Measurements from ENCODE around the gene ZPR1. TPM values are rescaled to one million over a fixed set of nuclear protein-coding genes. Genes with fewer than 3 reads are reported as not detected.

Gene ZPR1
- total and polyA plus RNA-seq, 12 donors, result 5.5 to 44.7 (median 22.6) TPM

DNA sequence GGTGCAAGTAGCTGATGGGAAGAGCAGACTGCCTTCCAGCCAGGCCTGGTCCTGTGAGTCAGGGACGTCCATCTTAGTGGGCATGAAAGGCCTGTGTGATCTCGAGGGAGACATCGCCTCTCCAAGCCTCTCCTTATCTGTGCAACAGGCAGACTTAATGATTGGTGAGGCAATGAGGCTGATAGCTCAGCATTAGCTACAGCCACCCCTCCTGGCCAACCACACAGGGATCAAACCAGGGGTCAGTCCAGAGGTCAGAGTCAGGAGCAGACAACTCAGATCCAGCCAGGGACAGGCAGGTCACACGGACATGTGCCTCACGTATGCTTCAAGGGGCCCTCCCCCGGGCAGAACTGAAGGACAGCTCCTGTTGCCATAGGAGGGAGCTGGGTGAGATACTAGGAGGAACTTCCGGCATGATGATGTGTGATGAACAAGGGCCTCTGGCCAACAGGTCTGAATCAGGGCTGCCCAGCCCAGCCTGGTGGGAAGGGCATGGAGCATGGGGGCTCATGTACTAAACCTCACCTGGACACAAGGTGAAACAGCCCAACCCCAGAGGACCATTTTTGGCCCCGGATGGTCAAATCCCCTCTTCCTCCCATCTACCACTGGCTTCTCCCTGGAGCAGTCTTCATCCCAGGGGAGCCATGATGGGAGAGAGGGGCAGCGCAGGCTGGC lies 39.1 kb upstream of the ZPR1 start:
- TF ChIP-seq, protein P1, sequence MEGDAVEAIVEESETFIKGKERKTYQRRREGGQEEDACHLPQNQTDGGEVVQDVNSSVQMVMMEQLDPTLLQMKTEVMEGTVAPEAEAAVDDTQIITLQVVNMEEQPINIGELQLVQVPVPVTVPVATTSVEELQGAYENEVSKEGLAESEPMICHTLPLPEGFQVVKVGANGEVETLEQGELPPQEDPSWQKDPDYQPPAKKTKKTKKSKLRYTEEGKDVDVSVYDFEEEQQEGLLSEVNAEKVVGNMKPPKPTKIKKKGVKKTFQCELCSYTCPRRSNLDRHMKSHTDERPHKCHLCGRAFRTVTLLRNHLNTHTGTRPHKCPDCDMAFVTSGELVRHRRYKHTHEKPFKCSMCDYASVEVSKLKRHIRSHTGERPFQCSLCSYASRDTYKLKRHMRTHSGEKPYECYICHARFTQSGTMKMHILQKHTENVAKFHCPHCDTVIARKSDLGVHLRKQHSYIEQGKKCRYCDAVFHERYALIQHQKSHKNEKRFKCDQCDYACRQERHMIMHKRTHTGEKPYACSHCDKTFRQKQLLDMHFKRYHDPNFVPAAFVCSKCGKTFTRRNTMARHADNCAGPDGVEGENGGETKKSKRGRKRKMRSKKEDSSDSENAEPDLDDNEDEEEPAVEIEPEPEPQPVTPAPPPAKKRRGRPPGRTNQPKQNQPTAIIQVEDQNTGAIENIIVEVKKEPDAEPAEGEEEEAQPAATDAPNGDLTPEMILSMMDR (IDR thresholded peaks at IDR 0.05), result no peak
- no peak overlapping the region for H3K4me3 ChIP-seq
- H3K9me3 ChIP-seq, result no peaks in the 10 kb centered on the region
- no peak overlapping the region for H3K27ac ChIP-seq
- DNase-seq (no peak), ATAC-seq (no peak)
- H3K27me3 ChIP-seq, result no peaks in the 10 kb centered on the region
- 67 to 73% methylated on average over 9 of the region's 9 CpGs for WGBS, 2 donors
- no peaks in the 10 kb centered on the region for H3K36me3 ChIP-seq
- intact Hi-C loops (cut with DNase I), result loop anchor here in 1 of 10 donors (1.0 kb wide), 1 partner anchor 17 kb away; no protein-coding TSS in a partner anchor
- peaks cover 0 to 3% (median 0%) of the 10 kb centered on the region in 9 donors for H3K4me1 ChIP-seq

GRCh38 chr11:116825854-116826750 lies 38.3 kb upstream of the ZPR1 start:
- H3K36me3 ChIP-seq, result no peaks in the 10 kb centered on the region
- H3K27me3 ChIP-seq, result no peaks in the 10 kb centered on the region
- intact Hi-C loops (cut with DNase I), result no loop called here
- no peaks in the 10 kb centered on the region for H3K9me3 ChIP-seq
- DNase-seq, result no peak
- no peak overlapping the region for H3K27ac ChIP-seq
- H3K4me1 ChIP-seq, result peaks cover 0 to 3% (median 0%) of the 10 kb centered on the region in 9 donors
- H3K4me3 ChIP-seq, result no peak overlapping the region
- TF ChIP-seq, protein P1 (IDR thresholded peaks at IDR 0.05), result no peak
- 77% methylated on average over 22 of the region's 22 CpGs for WGBS, 2 donors
- ATAC-seq, result no peak

DNA sequence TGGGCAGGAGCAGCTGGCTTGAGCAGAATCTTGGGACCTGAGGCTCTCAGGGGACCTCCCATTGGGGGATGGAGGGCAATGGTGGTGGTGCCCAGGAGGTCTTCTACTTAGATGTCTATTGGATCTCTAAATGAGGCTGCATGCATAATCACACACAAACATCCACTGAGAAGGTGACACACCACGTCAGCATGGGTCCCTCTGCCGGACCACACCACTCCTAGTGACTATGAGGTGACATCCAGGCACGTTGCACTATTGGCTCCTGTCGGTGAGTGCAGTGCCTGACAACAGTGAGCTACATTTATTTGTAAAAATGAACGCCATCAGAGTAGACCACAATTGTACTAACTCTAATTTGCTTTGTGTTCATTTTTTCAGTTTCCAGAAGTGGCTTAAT lies 37.6 kb upstream of the ZPR1 start:
- Histone ChIP-seq H3K4me1 (peaks cover 0 to 3% (median 0%) of the 10 kb centered on the region in 9 donors), H3K4me3 (no peak overlapping the region), H3K9me3 (no peaks in the 10 kb centered on the region), H3K27me3 (no peaks in the 10 kb centered on the region), H3K36me3 (no peaks in the 10 kb centered on the region), H3K27ac (no peak overlapping the region)
- DNase-seq, result no peak
- intact Hi-C loops (cut with DNase I), result no loop called here
- ATAC-seq, result no peak
- TF ChIP-seq, protein P1 (IDR thresholded peaks at IDR 0.05), result no peak
- 76 to 77% methylated on average over 5 of the region's 5 CpGs for whole genome bisulfite sequencing, 2 donors

DNA sequence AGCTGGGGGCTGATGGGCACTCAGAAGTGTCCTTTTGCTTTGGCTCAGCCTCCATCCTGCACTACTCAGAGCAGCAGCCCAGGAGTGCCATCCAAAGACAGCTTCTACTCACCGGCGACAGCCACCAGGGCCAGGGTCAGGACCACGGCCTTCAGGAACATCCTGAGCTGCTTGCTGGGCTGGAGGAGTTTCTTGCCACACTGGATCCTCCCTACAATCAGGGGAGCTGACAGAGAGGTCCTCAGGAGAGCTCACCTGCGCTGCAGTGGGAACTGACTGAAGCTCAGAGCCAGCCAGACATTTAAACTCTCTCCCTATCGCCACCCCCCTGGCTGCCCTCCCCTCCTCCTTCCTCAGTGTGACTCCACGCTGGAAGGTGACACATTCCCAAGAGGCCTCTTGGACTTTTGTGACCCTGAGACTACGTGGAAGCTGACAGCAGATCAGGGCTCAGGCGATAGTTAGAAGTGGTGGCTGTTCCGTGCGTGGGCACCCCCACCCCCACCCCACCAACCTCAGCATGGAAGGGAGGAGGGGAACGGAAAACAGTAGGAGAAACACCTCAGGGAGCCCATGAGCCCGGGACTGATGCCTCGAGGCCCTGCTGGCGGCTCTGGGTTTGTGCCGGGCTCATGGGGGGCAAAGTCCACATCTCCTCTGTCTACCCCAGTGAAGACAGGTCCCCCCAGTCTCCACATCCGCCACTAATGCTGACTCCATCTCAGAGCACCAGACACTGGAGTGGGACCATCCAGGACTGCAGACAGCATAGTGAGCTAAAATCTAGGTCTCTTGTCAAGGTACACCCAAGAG lies 35.4 kb upstream of the ZPR1 start, which contains the start of gene APOA4:
APOA4 (minus strand) TSS at position 274 of the 813 bp plus-strand sequence; CDS start at position 161, 113 bp downstream.
- intact Hi-C loops (cut with DNase I), result no loop called here
- H3K9me3 ChIP-seq, result no peaks in the 10 kb centered on the region
- no peak for DNase-seq
- TF ChIP-seq, protein P1 (IDR thresholded peaks at IDR 0.05), result no peak
- no peak for ATAC-seq
- H3K4me3 ChIP-seq, result no peak within 1 kb of the TSS
- no peak within 1 kb of the TSS for H3K27ac ChIP-seq
- H3K4me1 ChIP-seq, result no peaks in the 10 kb centered on the region
- WGBS, 2 donors, result 70% methylated on average over 16 of the region's 16 CpGs
- no peaks in the 10 kb centered on the region for H3K36me3 ChIP-seq
- H3K27me3 ChIP-seq, result no peaks in the 10 kb centered on the region

All from heart right ventricle (tissue), 16 donors.